PC-9 (cell line): ENCODE data around the gene RNF44.

ENCODE experiments used
- EZH2 ChIP-seq: fragments of 200-600 bp; sonication (generic); IDR thresholded peaks from 2 replicates; pipeline ENCODE4 v1.8.0; 2017; ENCODE audit warnings: antibody characterized with exemption, low read depth
- TF ChIP-seq, protein P1 (sequence below): fragments of 200-600 bp; sonication (generic); conservative IDR thresholded peaks from 2 replicates; pipeline ENCODE4 v1.6.1; 2017; ENCODE audit warnings: mixed run types, antibody characterized with exemption, mild to moderate bottlenecking, moderate library complexity

GRCh38 chr5:176521286-176521685 lies 15.9 kb downstream of the RNF44 start:
- TF ChIP-seq, protein P1, sequence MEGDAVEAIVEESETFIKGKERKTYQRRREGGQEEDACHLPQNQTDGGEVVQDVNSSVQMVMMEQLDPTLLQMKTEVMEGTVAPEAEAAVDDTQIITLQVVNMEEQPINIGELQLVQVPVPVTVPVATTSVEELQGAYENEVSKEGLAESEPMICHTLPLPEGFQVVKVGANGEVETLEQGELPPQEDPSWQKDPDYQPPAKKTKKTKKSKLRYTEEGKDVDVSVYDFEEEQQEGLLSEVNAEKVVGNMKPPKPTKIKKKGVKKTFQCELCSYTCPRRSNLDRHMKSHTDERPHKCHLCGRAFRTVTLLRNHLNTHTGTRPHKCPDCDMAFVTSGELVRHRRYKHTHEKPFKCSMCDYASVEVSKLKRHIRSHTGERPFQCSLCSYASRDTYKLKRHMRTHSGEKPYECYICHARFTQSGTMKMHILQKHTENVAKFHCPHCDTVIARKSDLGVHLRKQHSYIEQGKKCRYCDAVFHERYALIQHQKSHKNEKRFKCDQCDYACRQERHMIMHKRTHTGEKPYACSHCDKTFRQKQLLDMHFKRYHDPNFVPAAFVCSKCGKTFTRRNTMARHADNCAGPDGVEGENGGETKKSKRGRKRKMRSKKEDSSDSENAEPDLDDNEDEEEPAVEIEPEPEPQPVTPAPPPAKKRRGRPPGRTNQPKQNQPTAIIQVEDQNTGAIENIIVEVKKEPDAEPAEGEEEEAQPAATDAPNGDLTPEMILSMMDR: no peak
- no peak for TF ChIP-seq EZH2
